ENCODE data around the gene ASIC5.

GRCh38 chr4:155900381-155900780 lies 34.3 kb upstream of the ASIC5 start:
- TF ChIP-seq CTCF (IDR thresholded peaks at IDR 0.05 in 8 of 11, conservative IDR thresholded peaks at IDR 0.05 in 3 of 11): no peak
- TF ChIP-seq POLR2A (IDR thresholded peaks at IDR 0.05): no peak
